LNCAP (cell line): ENCODE results near the gene SLC5A1.

Experiments
- TF ChIP-seq, protein P1 (sequence below): fragments of 450-650 bp; IDR thresholded peaks from 2 replicates; pipeline ENCODE4 v1.5.1; 2017; ENCODE audit warnings: mild to moderate bottlenecking

SLC5A1 gene

DNA sequence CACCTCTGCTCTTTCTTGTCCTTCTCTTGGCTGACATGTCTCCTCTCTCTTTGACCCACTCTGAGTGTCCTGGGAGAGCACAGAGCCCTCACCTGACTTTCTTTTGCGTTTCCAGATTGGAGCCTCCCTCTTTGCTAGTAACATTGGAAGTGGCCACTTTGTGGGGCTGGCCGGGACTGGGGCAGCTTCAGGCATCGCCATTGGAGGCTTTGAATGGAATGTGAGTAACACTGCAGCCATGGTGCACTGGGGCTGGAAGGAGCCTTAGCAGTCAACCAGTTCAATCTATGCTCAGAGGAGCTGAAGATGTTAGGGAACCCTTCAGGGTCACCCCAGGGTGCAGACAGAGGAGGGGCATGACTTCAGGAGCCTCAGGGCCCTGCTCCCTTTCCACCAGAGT, 23.8 kb downstream of the SLC5A1 start:
- TF ChIP-seq, protein P1, sequence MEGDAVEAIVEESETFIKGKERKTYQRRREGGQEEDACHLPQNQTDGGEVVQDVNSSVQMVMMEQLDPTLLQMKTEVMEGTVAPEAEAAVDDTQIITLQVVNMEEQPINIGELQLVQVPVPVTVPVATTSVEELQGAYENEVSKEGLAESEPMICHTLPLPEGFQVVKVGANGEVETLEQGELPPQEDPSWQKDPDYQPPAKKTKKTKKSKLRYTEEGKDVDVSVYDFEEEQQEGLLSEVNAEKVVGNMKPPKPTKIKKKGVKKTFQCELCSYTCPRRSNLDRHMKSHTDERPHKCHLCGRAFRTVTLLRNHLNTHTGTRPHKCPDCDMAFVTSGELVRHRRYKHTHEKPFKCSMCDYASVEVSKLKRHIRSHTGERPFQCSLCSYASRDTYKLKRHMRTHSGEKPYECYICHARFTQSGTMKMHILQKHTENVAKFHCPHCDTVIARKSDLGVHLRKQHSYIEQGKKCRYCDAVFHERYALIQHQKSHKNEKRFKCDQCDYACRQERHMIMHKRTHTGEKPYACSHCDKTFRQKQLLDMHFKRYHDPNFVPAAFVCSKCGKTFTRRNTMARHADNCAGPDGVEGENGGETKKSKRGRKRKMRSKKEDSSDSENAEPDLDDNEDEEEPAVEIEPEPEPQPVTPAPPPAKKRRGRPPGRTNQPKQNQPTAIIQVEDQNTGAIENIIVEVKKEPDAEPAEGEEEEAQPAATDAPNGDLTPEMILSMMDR = no peak

DNA sequence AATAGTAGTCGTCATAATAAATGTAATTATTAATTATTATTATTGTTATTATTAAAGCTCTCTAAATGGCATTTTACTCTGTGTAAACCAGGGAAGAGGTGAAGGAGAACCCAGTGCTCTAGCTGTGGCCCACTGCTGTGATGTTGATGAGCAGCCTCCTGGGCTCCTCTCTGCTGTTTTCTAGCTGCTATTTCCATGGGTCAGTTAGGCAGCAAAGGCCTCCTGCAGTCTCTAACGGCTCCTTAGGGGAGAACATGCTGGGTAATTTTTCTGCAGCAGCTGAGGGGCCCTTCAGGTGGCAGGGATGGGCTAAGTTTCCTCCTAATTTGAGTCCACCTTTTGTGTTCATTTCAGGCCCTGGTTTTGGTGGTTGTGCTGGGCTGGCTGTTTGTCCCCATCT, 24.6 kb downstream of the SLC5A1 start:
- TF ChIP-seq, protein P1 = no peak

DNA sequence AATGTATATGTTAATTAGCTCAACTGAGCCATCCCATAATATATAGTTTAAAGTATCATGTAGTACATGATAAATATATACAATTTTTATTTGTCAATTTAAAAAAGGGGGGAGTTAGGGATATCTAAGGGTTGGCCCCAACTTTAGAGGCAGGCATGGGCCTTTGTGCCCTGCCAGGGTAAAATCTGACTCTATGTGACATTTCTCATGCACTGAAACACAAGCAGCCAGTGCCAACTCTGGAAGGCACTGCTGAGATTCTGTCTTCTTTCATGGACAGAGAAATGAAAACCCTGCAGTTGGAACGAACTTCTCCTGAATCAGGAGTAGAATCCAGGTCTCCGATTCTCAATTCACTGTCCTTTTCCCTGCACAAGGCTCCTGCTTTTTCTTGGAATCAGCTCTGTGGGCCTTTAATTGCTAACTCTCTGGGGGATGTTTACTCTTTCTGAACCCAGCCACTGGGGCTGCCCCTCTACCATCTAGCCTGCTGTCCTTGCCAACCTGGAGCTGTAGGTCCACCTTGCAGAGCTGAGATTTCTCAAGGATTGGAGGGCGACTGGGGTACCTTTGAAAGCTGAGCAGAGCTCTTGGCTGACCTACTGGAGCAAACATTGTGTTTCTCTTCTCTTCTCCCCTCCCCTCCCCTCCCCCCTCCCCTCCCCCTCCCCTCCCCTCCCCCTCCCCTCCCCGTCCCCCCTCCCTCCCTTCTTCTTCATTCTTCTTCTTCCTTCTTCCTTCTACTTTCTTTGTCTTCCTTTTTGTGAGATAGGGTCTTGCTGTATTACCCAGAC, 26.7 kb downstream of the SLC5A1 start:
- TF ChIP-seq, protein P1 = no peak

DNA sequence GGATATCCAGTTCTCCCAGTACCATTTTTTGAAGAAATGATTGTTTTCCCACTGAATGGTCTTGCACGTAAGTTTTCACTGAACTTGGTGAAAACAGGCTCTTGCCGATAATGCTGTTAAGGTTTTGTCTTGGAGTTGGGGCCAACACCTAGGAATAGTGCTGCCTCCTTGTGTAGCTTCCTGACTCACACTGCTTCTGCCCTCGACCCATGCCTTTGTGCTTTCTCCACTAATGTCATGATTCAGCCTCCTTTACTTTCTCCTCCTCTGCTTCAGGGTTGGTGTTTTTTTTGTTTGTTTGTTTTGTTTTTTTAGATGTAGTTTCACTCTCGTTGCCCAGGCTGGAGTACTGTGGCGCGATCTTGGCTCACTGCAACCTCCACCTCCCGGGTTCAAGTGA, 30.2 kb downstream of the SLC5A1 start:
- TF ChIP-seq, protein P1 = no peak

DNA sequence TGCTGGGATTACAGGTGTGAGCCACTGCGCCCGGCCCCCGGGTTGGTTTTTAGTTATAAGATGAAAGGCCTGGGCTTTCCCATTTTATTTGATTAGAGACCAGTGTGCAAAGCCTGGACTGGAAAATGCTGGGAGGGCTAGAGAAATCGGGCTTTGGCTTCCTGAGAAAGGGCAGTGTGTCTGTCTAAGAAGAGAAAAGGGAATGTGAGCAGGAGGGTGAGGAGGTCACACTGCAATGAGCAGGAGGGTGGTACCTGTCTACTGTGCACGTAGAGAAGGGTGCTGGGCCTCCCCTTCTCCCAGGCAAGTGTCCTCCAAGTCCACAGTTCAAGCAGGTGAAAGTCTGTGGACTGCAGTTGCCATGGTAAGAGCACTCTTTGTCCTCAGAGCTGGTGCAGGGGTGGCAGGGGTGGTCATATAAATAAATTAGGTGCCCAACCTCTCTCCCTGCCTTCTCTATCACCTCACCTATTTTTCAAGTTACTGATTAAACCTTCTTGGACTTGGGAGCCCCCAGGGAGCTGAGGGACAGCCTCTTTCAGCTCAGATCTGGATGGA, 30.8 kb downstream of the SLC5A1 start:
- TF ChIP-seq, protein P1 = no peak

DNA sequence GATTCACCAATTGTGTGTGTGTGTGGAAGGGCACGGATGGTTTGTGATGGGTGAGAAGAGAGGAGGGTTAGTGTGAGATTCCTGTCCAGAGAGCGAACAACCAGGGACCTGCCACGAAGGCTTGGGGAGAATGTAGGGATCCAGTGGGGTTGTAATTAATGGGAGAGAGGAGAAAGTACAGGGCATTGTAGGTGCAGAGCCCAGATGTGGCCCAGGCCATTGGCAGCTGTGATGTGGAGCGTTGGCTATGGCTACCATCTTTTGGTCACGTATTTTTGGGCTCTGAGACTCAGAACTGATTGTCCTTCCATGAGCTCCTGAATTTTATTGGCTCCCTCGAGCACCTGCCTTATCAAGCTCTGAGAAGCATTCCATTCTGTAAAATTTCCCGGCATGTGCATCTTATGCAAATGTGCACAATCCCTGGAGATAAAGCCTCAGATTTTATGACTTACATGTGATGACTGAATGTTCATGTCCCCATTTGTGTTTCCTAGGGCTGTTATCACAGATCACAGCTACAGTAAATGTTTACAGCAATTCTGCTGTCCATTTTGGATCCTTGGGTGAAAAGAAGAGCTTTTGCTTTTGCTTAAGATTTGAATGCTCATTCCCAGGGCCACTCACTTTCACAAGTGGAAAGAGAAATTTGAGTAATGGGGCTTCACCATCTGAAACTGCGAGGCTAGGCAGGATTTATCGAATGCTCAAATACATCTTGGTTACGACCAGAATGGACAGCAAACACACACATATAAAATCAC, 33.1 kb downstream of the SLC5A1 start:
- TF ChIP-seq, protein P1 = no peak

DNA sequence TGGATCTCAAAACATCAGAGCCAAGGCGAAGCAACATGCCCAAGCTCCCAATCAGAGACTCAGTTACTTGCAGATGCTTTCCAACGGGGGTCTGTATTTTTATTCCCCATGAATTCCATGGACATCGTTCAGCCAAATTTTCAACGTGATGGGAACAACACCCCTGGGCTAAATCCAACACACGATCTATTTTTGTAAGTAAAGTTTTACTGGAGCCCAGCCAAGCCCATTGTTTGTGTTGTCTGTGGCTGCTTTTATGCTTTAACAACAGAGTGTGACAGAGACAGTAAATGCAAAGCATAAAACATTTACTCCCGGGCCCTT, 33.7 kb downstream of the SLC5A1 start:
- TF ChIP-seq, protein P1 = no peak
